ENCODE measurements around the gene MAPKBP1. TPM values are rescaled to one million over a fixed set of nuclear protein-coding genes. Genes with fewer than 3 reads are reported as not detected.

Gene MAPKBP1
- total RNA-seq, 4 donors from 2014 or later: 4.2 to 8.4 (median 5.4) TPM

GRCh38 chr15:41851167-41851523, 76.9 kb downstream of the MAPKBP1 start:
- H3K36me3 ChIP-seq: peaks cover 0 to 23% of the 10 kb centered on the region in 2 donors
- intact Hi-C loops (cut with DNase I; ENCODE audit: low total_unique reads) (no loop called here), in situ Hi-C loops (cut with MboI; ENCODE audit: low sequenced_read_pairs in 4 of 4) (no loop called here)
- peaks cover 10 to 14% (median 13%) of the 10 kb centered on the region in 3 donors for H3K27me3 ChIP-seq
- no peak overlapping the region for H3K4me3 ChIP-seq
- DNase-seq: no peak
- no peaks in the 10 kb centered on the region for H3K4me1 ChIP-seq
- H3K9me3 ChIP-seq: no peaks in the 10 kb centered on the region
- no peak for ATAC-seq
- H3K27ac ChIP-seq: no peak overlapping the region
- no peak for TF ChIP-seq CTCF (IDR thresholded peaks at IDR 0.05 in 4 of 5, conservative IDR thresholded peaks at IDR 0.05 in 1 of 5)
- no peak for TF ChIP-seq POLR2A (IDR thresholded peaks at IDR 0.05)

- TF ChIP-seq CTCF (IDR thresholded peaks at IDR 0.05 in 4 of 5, conservative IDR thresholded peaks at IDR 0.05 in 1 of 5) (no peak), POLR2A (IDR thresholded peaks at IDR 0.05) (no peak)
- Histone ChIP-seq H3K4me1 (no peaks in the 10 kb centered on the region), H3K9me3 (no peaks in the 10 kb centered on the region), H3K4me3 (no peak overlapping the region), H3K27me3 (peaks cover 10 to 14% (median 13%) of the 10 kb centered on the region in 3 donors), H3K27ac (no peak overlapping the region), H3K36me3 (peaks cover 0 to 16% of the 10 kb centered on the region in 2 donors)
- intact Hi-C loops (cut with DNase I; ENCODE audit: low total_unique reads) (no loop called here), in situ Hi-C loops (cut with MboI; ENCODE audit: low sequenced_read_pairs in 4 of 4) (no loop called here)
- ATAC-seq: no peak
- no peak for DNase-seq
These were observed 77.6 kb downstream of the MAPKBP1 start for GRCh38 chr15:41851755-41852370.

GRCh38 chr15:41852736-41853590, 78.7 kb downstream of the MAPKBP1 start:
- Histone ChIP-seq H3K27ac (no peak overlapping the region), H3K36me3 (peaks cover 0 to 5% of the 10 kb centered on the region in 2 donors), H3K4me3 (no peak overlapping the region), H3K4me1 (no peaks in the 10 kb centered on the region), H3K27me3 (peaks cover 10 to 14% (median 13%) of the 10 kb centered on the region in 3 donors), H3K9me3 (no peaks in the 10 kb centered on the region)
- no peak for TF ChIP-seq POLR2A (IDR thresholded peaks at IDR 0.05)
- no peak for TF ChIP-seq CTCF (IDR thresholded peaks at IDR 0.05 in 4 of 5, conservative IDR thresholded peaks at IDR 0.05 in 1 of 5)
- intact Hi-C loops (cut with DNase I; ENCODE audit: low total_unique reads): no loop called here
- no peak for DNase-seq
- ATAC-seq: no peak
- in situ Hi-C loops (cut with MboI; ENCODE audit: low sequenced_read_pairs in 4 of 4): no loop called here

- DNase-seq (no peak), ATAC-seq (no peak)
- H3K4me3 ChIP-seq: no peak overlapping the region
- TF ChIP-seq CTCF (IDR thresholded peaks at IDR 0.05 in 4 of 5, conservative IDR thresholded peaks at IDR 0.05 in 1 of 5) (no peak), POLR2A (IDR thresholded peaks at IDR 0.05) (no peak)
- no peaks in the 10 kb centered on the region for H3K36me3 ChIP-seq
- intact Hi-C loops (cut with DNase I; ENCODE audit: low total_unique reads): no loop called here
- in situ Hi-C loops (cut with MboI; ENCODE audit: low sequenced_read_pairs in 4 of 4): no loop called here
- H3K27me3 ChIP-seq: peaks cover 10 to 14% (median 13%) of the 10 kb centered on the region in 3 donors
- H3K27ac ChIP-seq: no peak overlapping the region
- no peaks in the 10 kb centered on the region for H3K9me3 ChIP-seq
- no peaks in the 10 kb centered on the region for H3K4me1 ChIP-seq
These were observed 79.5 kb downstream of the MAPKBP1 start for GRCh38 chr15:41853831-41854230.
